ENCODE measurements around the gene CYB561. TPM values are rescaled to one million over a fixed set of nuclear protein-coding genes. Genes with fewer than 3 reads are reported as not detected.

Gene CYB561
- total RNA-seq, 1 experiment from 2014 or later, result 40.1 TPM

GRCh38 chr17:63436523-63437110 lies 9.5 kb downstream of the CYB561 start:
- ATAC-seq (no peak), DNase-seq (ENCODE audit: low read depth, low spot score) (no peak)
- Histone ChIP-seq H3K4me3 (ENCODE audit: low read depth in 2 of 2, low read length in 2 of 2) (no peak overlapping the region), H3K27me3 (ENCODE audit: control insufficient read depth, insufficient read depth, low read length) (no peaks in the 10 kb centered on the region), H3K4me1 (ENCODE audit: control insufficient read depth, insufficient read depth, low read length) (peaks cover 70% of the 10 kb centered on the region), H3K36me3 (ENCODE audit: control insufficient read depth, insufficient read depth, low read length) (no peaks in the 10 kb centered on the region), H3K27ac (ENCODE audit: low read length) (peak overlapping the region; percentile 68), H3K9me3 (ENCODE audit: control insufficient read depth, insufficient read depth, low read depth, low read length) (no peaks in the 10 kb centered on the region)
- ChIA-PET POLR2A (interaction anchor here (0.6 to 1.5 kb wide), 4 partner anchors 8 to 237 kb away, joined by 3 to 11 read pairs (median 4); no protein-coding TSS in a partner anchor), CTCF (interaction anchor here (0.6 to 0.9 kb wide), 4 partner anchors 8 to 325 kb away, joined by 3 read pairs; no protein-coding TSS in a partner anchor)
- no TSS peak for BruUV-seq (replicated peaks)
- in situ Hi-C loops (cut with HindIII; ENCODE audit: low pct_unique_long_range_greater_than_20kb, low sequenced_read_pairs), result no loop called here
- TF ChIP-seq POLR2AphosphoS5 (IDR thresholded peaks at IDR 0.05; ENCODE audit: low read depth, low read length) (no peak), REST (IDR thresholded peaks at IDR 0.05; ENCODE audit: insufficient read depth in 1 of 2, low read depth in 2 of 2, low read length in 1 of 2) (0 out of 4 replicates have a peak, but pooled peaks of 1 of the 2 experiments have one; percentile 29), CTCF (IDR thresholded peaks at IDR 0.05) (peak; percentile 75)
- intact Hi-C loops (cut with micrococcal nuclease; ENCODE audit: unreplicated experiment), result no loop called here

DNA sequence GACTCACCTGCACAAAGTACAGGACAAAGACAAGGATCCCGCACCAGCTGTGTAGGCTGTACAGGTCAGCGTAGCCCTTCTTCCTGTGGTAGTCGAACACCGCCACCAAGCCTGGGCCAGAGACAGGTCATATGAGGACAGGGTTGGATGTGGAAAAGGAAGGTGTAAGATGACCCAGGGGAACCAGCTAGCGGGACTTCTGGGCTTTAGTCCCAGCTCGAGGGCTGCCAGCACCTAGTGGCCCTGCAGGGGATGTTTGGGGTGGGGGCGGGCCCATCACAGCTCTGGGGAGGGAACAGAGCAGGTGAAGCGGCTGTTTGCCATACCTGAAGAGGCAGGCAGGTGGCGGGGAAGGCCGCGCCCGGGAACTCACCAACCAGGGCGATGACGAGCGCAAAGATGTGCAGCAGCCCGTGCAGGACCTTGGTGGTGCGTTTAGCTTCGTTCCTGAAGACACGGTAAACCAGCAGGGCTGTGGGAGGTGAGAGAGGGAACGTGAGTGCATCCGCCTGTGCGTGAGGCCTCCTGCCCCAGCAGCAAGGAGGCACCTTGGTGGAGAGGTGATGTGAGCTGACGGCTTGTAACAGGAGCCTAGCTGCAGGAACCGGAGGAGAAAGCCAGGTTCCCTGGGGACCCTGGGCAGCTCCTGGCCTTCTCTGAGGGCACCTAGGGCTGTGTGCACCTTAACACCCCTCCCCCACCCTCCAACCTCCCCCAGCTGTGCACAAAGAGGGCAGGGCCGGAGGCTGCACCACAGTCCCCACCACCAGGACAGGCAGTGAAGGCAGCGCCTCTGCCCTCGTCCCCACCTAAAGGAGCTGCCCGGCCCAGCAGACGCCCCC lies 10.2 kb downstream of the CYB561 start:
- H3K9me3 ChIP-seq (ENCODE audit: control insufficient read depth, insufficient read depth, low read depth, low read length), result no peaks in the 10 kb centered on the region
- no peak overlapping the region for H3K4me3 ChIP-seq (ENCODE audit: low read depth in 2 of 2, low read length in 2 of 2)
- peak; percentile 41 for ATAC-seq
- POLR2A ChIA-PET, result interaction anchor here (0.6 to 1.5 kb wide), 4 partner anchors 8 to 236 kb away, joined by 3 to 10 read pairs (median 4); no protein-coding TSS in a partner anchor
- CTCF ChIA-PET, result interaction anchor here (0.6 to 1.4 kb wide), 9 partner anchors 9 to 325 kb away, joined by 3 to 7 read pairs (median 3); no protein-coding TSS in a partner anchor
- TF ChIP-seq POLR2AphosphoS5 (IDR thresholded peaks at IDR 0.05; ENCODE audit: low read depth, low read length), result no peak
- BruUV-seq (replicated peaks), result no TSS peak
- in situ Hi-C loops (cut with HindIII; ENCODE audit: low pct_unique_long_range_greater_than_20kb, low sequenced_read_pairs) (no loop called here), intact Hi-C loops (cut with micrococcal nuclease; ENCODE audit: unreplicated experiment) (no loop called here)
- H3K4me1 ChIP-seq (ENCODE audit: control insufficient read depth, insufficient read depth, low read length), result peaks cover 76% of the 10 kb centered on the region
- H3K36me3 ChIP-seq (ENCODE audit: control insufficient read depth, insufficient read depth, low read length), result no peaks in the 10 kb centered on the region
- H3K27ac ChIP-seq (ENCODE audit: low read length), result peak overlapping the region; percentile 83
- H3K27me3 ChIP-seq (ENCODE audit: control insufficient read depth, insufficient read depth, low read length), result no peaks in the 10 kb centered on the region
- DNase-seq (ENCODE audit: low read depth, low spot score), result no peak

Measured in Panc1 (cell line).